Measurements from ENCODE around the gene IFI27L1.

- no peak for TF ChIP-seq POLR2AphosphoS5 (IDR thresholded peaks at IDR 0.05; ENCODE audit: low read depth)
- TF ChIP-seq CTCF (conservative IDR thresholded peaks at IDR 0.05; ENCODE audit: low read depth in 2 of 2): no peak
- TF ChIP-seq EZH2 (IDR thresholded peaks at IDR 0.05; ENCODE audit: low read depth, unreplicated experiment): no peak
- no peak for TF ChIP-seq REST (IDR thresholded peaks at IDR 0.05; ENCODE audit: unreplicated experiment)
- no peak for TF ChIP-seq ZNF331 (CRISPR knock-in tag; IDR thresholded peaks at IDR 0.05; ENCODE audit: low read depth)
- TF ChIP-seq EZH2phosphoT487 (IDR thresholded peaks at IDR 0.05; ENCODE audit: unreplicated experiment): no peak
- no peak for TF ChIP-seq CREB1 (CRISPR knock-in tag; IDR thresholded peaks at IDR 0.05; ENCODE audit: low read depth)
- no peak for TF ChIP-seq STAT1 (IDR thresholded peaks at IDR 0.05; ENCODE audit: unreplicated experiment)
- TF ChIP-seq ETS1 (IDR thresholded peaks at IDR 0.05): no peak
- TF ChIP-seq ZNF462 (CRISPR knock-in tag; IDR thresholded peaks at IDR 0.05): no peak
These were observed 33.5 kb upstream of the IFI27L1 start for GRCh38 chr14:94047581-94047980.

All from GM23338 (cell line).